Smooth muscle cell (in vitro differentiated cells): ENCODE results near the gene SCAMP5. TPM values are rescaled to one million over a fixed set of nuclear protein-coding genes. Genes with fewer than 3 reads are reported as not detected.

ENCODE experiments used
- DNase-seq: peaks from one replicate; lab custom pipeline; 2025; ENCODE audit not compliant: unreplicated experiment; lab: John Stamatoyannopoulos, UW
- H2AFZ ChIP-seq: fragments of 200-600 bp; sonication (generic); 2 replicates; pipeline ENCODE4 v1.6.0; 2016; ENCODE audit warnings: antibody characterized with exemption, low read depth, mild to moderate bottlenecking
- H3F3A ChIP-seq: fragments of 200-600 bp; sonication (generic); 2 replicates; pipeline ENCODE4 v1.6.0; 2017; ENCODE audit warnings: antibody characterized with exemption, low read depth
- H3K27ac ChIP-seq: fragments of 200-600 bp; sonication (generic); 2 replicates; pipeline ENCODE4 v1.5.1; 2016; ENCODE audit warnings: low read depth, mild to moderate bottlenecking
- H3K27me3 ChIP-seq: fragments of 200-600 bp; sonication (generic); 2 replicates; pipeline ENCODE4 v1.6.1; 2016; ENCODE audit warnings: low read depth, mild to moderate bottlenecking
- H3K36me3 ChIP-seq: fragments of 200-600 bp; sonication (generic); 2 replicates; pipeline ENCODE4 v1.5.1; 2016; ENCODE audit warnings: low read depth
- H3K4me1 ChIP-seq: fragments of 200-600 bp; sonication (generic); 2 replicates; pipeline ENCODE4 v1.5.1; 2016; ENCODE audit warnings: low read depth
- H3K4me2 ChIP-seq: fragments of 200-600 bp; sonication (generic); 2 replicates; pipeline ENCODE4 v1.6.0; 2016; ENCODE audit warnings: mild to moderate bottlenecking
- H3K4me3 ChIP-seq: fragments of 200-600 bp; sonication (generic); 2 replicates; pipeline ENCODE4 v1.5.1; 2016; ENCODE audit warnings: mild to moderate bottlenecking
- H3K79me2 ChIP-seq: fragments of 200-600 bp; sonication (generic); 2 replicates; pipeline ENCODE4 v1.6.0; 2016; ENCODE audit warnings: low read depth, mild to moderate bottlenecking
- H3K9ac ChIP-seq: fragments of 200-600 bp; sonication (generic); 2 replicates; pipeline ENCODE4 v1.6.0; 2016; ENCODE audit warnings: low read depth
- H3K9me3 ChIP-seq: fragments of 200-600 bp; sonication (generic); replicated peaks from 2 replicates; pipeline ENCODE4 v1.5.1; 2016; ENCODE audit warnings: low read depth
- H4K20me1 ChIP-seq: fragments of 200-600 bp; sonication (generic); 2 replicates; pipeline ENCODE4 v1.6.0; 2016; ENCODE audit warnings: low read depth
- WGBS: methylation state at CpG from one replicate; pipeline ENCODE4 v1.1.7; 2016; ENCODE audit warnings: low lambda C conversion rate; 5-methylcytosine and 5-hydroxymethylcytosine counted together
- polyA plus RNA-seq: library from polyadenylated mRNA; unstranded; fragments of >200 nt; fragmentation: Nextera tagmentation; extraction: Ambion mirVana; gene quantifications from 2 replicates; pipeline ENCODE4 v1.2.1, GENCODE V29; 2016
- total RNA-seq: library from RNA; depleted of rRNA; stranded (reverse); fragments of >200 nt; gene quantifications from 2 replicates; pipeline ENCODE4 v1.2.3, GENCODE V29; 2014
- TF ChIP-seq, protein P1 (sequence below): fragments of 200-600 bp; sonication (generic); IDR thresholded peaks from 2 replicates; pipeline ENCODE4 v1.5.1; 2017; ENCODE audit warnings: borderline replicate concordance, mild to moderate bottlenecking, antibody characterized with exemption; ENCODE audit not compliant: insufficient read depth, poor library complexity, severe bottlenecking

The SCAMP5 gene
- total and polyA plus RNA-seq, 2 experiments from 2014 or later, result 6.6 to 18.1 TPM

DNA sequence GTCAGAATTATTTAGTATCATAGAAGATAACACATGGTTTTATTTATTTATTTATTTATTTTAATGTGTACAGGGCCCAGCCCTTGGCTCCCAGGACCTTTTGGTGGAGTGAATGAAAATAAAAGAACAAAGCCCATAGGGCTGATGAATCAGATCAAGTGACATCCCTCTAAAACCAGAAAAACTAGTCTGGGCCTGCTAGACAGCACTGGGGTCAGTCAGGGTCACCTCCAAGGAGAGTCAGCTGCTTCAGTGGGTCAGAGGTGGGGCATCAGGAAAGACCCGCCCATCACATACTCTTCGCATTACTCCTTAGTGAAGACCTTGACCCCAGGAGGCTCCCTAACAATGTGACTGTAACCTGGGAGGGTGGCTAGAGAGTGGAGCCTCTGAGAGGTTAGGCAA is 40.9 kb downstream of the SCAMP5 start:
- Histone ChIP-seq H3K4me1 (no peaks in the 10 kb centered on the region), H2AFZ (no peak overlapping the region), H3K9ac (no peak overlapping the region), H3F3A (no peaks in the 10 kb centered on the region), H3K79me2 (no peaks in the 10 kb centered on the region), H3K9me3 (no peaks in the 10 kb centered on the region), H4K20me1 (no peaks in the 10 kb centered on the region), H3K36me3 (no peaks in the 10 kb centered on the region), H3K4me2 (no peak overlapping the region), H3K27me3 (no peaks in the 10 kb centered on the region), H3K27ac (no peak overlapping the region), H3K4me3 (no peak overlapping the region)
- WGBS, result 71% methylated on average over 2 of the region's 2 CpGs
- TF ChIP-seq, protein P1, sequence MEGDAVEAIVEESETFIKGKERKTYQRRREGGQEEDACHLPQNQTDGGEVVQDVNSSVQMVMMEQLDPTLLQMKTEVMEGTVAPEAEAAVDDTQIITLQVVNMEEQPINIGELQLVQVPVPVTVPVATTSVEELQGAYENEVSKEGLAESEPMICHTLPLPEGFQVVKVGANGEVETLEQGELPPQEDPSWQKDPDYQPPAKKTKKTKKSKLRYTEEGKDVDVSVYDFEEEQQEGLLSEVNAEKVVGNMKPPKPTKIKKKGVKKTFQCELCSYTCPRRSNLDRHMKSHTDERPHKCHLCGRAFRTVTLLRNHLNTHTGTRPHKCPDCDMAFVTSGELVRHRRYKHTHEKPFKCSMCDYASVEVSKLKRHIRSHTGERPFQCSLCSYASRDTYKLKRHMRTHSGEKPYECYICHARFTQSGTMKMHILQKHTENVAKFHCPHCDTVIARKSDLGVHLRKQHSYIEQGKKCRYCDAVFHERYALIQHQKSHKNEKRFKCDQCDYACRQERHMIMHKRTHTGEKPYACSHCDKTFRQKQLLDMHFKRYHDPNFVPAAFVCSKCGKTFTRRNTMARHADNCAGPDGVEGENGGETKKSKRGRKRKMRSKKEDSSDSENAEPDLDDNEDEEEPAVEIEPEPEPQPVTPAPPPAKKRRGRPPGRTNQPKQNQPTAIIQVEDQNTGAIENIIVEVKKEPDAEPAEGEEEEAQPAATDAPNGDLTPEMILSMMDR, result no peak
- no peak for DNase-seq

DNA sequence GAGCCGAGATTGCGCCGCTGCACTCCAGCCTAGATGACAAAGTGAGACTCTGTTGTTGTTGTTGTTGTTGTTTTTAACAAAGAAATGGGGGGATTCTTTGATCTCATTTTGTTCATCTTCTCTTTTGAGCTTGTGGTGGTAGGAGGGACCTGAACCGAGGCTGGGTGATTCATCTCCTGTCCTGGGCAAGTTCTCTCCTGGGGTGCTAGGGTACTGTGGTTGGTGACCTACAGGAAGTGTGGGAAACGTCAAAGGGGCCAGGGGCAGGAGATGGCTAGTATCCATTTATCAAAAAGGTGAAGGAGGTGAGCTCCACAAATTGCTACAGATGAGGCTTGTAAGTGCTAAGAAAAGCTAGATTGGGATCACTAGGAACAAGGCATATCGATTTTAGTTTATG is 42.3 kb downstream of the SCAMP5 start:
- WGBS, result 86% methylated on average over 6 of the region's 6 CpGs
- H3F3A ChIP-seq, result no peaks in the 10 kb centered on the region

DNA sequence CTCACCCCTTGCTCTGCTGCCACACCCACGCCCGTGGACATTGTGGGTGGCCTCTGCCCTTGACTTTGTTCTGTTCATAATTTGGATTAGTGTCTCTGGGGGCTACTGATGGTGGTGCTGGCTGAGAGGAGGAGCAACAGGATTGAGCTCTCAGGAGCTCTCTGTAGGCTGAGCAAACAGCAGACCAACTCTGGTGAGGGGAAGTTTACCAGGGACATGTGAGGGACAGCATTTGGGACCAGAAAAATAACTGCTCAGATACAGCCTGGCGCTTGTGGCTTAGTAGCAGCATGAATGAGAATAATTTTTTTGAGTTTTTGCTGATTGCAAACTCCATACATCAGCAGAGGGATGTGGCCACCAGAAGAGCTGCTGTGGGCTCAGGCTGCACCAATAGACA is 42.9 kb downstream of the SCAMP5 start:
- Histone ChIP-seq H3K27me3 (no peaks in the 10 kb centered on the region), H3K9ac (no peak overlapping the region), H3K9me3 (no peaks in the 10 kb centered on the region), H3K36me3 (no peaks in the 10 kb centered on the region), H3K4me3 (no peak overlapping the region), H3K4me2 (no peak overlapping the region), H3K4me1 (no peaks in the 10 kb centered on the region), H4K20me1 (no peaks in the 10 kb centered on the region), H3F3A (no peaks in the 10 kb centered on the region), H2AFZ (no peak overlapping the region), H3K79me2 (no peaks in the 10 kb centered on the region), H3K27ac (no peak overlapping the region)
- 92% methylated on average over 3 of the region's 3 CpGs for WGBS
- TF ChIP-seq, protein P1, result no peak
- no peak for DNase-seq

More for the DNA sequence above, 42.3 kb downstream of the SCAMP5 start:
- Histone ChIP-seq H3K36me3 (no peaks in the 10 kb centered on the region), H3K79me2 (no peaks in the 10 kb centered on the region), H3K4me1 (no peaks in the 10 kb centered on the region), H3K4me3 (no peak overlapping the region), H4K20me1 (no peaks in the 10 kb centered on the region), H2AFZ (no peak overlapping the region), H3K9me3 (no peaks in the 10 kb centered on the region), H3K27ac (no peak overlapping the region), H3K27me3 (no peaks in the 10 kb centered on the region), H3K4me2 (no peak overlapping the region), H3K9ac (no peak overlapping the region)
- DNase-seq, result no peak
- TF ChIP-seq, protein P1, result no peak

DNA sequence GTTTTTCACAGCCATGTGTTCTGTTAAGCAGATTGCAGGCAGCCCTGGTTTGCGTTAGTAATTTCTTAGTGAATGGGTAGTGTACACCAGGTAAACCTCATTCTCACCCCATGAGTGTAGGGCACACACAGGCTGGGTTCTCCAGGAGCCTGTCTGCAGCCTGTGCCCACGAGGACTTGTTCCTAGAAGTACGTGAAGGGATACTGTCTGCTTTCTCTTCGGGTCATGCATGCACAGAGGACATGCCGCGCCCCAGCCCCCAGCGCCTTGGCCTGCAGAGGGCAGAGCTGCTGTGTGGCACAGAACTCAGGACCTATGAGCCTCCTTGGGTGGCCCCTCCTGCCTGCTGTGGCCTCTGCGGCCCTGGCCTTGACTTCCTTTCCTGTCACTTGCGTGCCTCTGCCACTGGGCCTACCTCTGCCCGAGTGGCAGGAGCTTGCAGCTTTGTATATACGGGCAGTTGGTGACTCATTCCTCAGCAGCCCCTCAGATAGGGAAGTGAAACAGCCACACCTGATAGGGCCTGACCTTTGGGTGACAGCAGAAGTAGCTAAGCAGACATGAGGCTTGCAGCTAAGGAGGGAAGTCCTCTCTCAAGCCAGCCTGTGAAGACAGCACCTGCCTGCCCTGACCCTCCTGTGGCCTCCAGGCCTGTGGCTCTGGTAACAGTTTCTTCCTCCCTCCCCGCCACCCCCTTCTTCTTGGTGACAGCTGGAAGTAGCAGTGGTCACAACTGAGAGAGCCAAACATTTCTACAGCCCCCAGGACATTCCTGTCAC is 47.6 kb downstream of the SCAMP5 start:
- Histone ChIP-seq H4K20me1 (no peaks in the 10 kb centered on the region), H3K36me3 (no peaks in the 10 kb centered on the region), H3K4me1 (peaks cover 14% of the 10 kb centered on the region), H3K9ac (no peak overlapping the region), H2AFZ (no peak overlapping the region), H3K9me3 (no peaks in the 10 kb centered on the region), H3K27me3 (no peaks in the 10 kb centered on the region), H3F3A (peaks cover 10% of the 10 kb centered on the region), H3K4me3 (no peak overlapping the region), H3K4me2 (peak overlapping the region; percentile 49), H3K79me2 (no peaks in the 10 kb centered on the region), H3K27ac (peak overlapping the region; percentile 70)
- peak; percentile 40 for DNase-seq
- TF ChIP-seq, protein P1, result peak; percentile 43
- WGBS, result 56% methylated on average over 12 of the region's 12 CpGs
